BLaER1 (cell line): ENCODE data around the gene GNS.

ENCODE experiments used
- H3K27ac ChIP-seq: shearing (Covaris generic); formaldehyde crosslinking; 2 replicates; pipeline ENCODE4 v1.8.1; 2022
- H3K27me3 ChIP-seq: shearing (Covaris generic); formaldehyde crosslinking; 2 replicates; pipeline ENCODE4 v1.8.1; 2022
- H3K36me3 ChIP-seq: shearing (Covaris generic); formaldehyde crosslinking; 2 replicates; pipeline ENCODE4 v1.8.1; 2022
- H3K4me1 ChIP-seq: shearing (Covaris generic); formaldehyde crosslinking; 2 replicates; pipeline ENCODE4 v1.8.1; 2022
- H3K4me2 ChIP-seq: shearing (Covaris generic); formaldehyde crosslinking; 2 replicates; pipeline ENCODE4 v1.8.1; 2022
- H3K4me3 ChIP-seq: shearing (Covaris generic); formaldehyde crosslinking; 2 replicates; pipeline ENCODE4 v1.8.1; 2022
- H3K9ac ChIP-seq: shearing (Covaris generic); formaldehyde crosslinking; 2 replicates; pipeline ENCODE4 v1.8.1; 2022
- H3K9me3 ChIP-seq: shearing (Covaris generic); formaldehyde crosslinking; 2 replicates; pipeline ENCODE4 v1.8.1; 2022
- H4K20me1 ChIP-seq: shearing (Covaris generic); formaldehyde crosslinking; 2 replicates; pipeline ENCODE4 v1.8.1; 2022
- Cebpa-rat ChIP-seq: shearing (Covaris generic); IDR thresholded peaks from 2 replicates; pipeline ENCODE4 v1.8.1; 2022

Gene GNS

GRCh38 chr12:64742416-64742815 is 16.8 kb downstream of the GNS start:
- Histone ChIP-seq H4K20me1 (no peaks in the 10 kb centered on the region), H3K36me3 (peaks cover 90% of the 10 kb centered on the region), H3K4me1 (no peaks in the 10 kb centered on the region), H3K27me3 (no peaks in the 10 kb centered on the region), H3K27ac (no peak overlapping the region), H3K4me3 (no peak overlapping the region), H3K9me3 (no peaks in the 10 kb centered on the region), H3K9ac (no peak overlapping the region), H3K4me2 (no peak overlapping the region)
- no peak for TF ChIP-seq Cebpa-rat

- Histone ChIP-seq H3K4me3 (no peak overlapping the region), H3K9ac (no peak overlapping the region), H3K9me3 (no peaks in the 10 kb centered on the region), H3K27me3 (no peaks in the 10 kb centered on the region), H3K4me2 (no peak overlapping the region), H3K36me3 (peaks cover 90% of the 10 kb centered on the region), H3K27ac (no peak overlapping the region), H4K20me1 (no peaks in the 10 kb centered on the region), H3K4me1 (no peaks in the 10 kb centered on the region)
- TF ChIP-seq Cebpa-rat = no peak
Observed at GRCh38 chr12:64740646-64741045, 18.6 kb downstream of the GNS start.

GRCh38 chr12:64739778-64740177 is 19.4 kb downstream of the GNS start:
- no peak for TF ChIP-seq Cebpa-rat
- Histone ChIP-seq H3K36me3 (peaks cover 90% of the 10 kb centered on the region), H3K27ac (no peak overlapping the region)

GRCh38 chr12:64737539-64737938 is 21.7 kb downstream of the GNS start:
- H3K4me2 ChIP-seq = no peak overlapping the region
- no peak overlapping the region for H3K4me3 ChIP-seq
- no peaks in the 10 kb centered on the region for H4K20me1 ChIP-seq
- peaks cover 10% of the 10 kb centered on the region; the same call in 1 of the 2 replicates for H3K4me1 ChIP-seq
- no peak overlapping the region for H3K9ac ChIP-seq
- H3K9me3 ChIP-seq = no peaks in the 10 kb centered on the region
- H3K27me3 ChIP-seq = no peaks in the 10 kb centered on the region
- no peak overlapping the region for H3K27ac ChIP-seq
- TF ChIP-seq Cebpa-rat = no peak
- H3K36me3 ChIP-seq = peaks cover 87% of the 10 kb centered on the region

More at GRCh38 chr12:64739778-64740177, 19.4 kb downstream of the GNS start:
- Histone ChIP-seq H3K9me3 (no peaks in the 10 kb centered on the region), H3K4me1 (no peaks in the 10 kb centered on the region), H3K4me2 (no peak overlapping the region), H3K4me3 (no peak overlapping the region), H3K27me3 (no peaks in the 10 kb centered on the region), H3K9ac (no peak overlapping the region), H4K20me1 (no peaks in the 10 kb centered on the region)

- no peak overlapping the region for H3K9ac ChIP-seq
- no peak for TF ChIP-seq Cebpa-rat
- H3K4me1 ChIP-seq = peaks cover 10% of the 10 kb centered on the region; the same call in 1 of the 2 replicates
- H3K9me3 ChIP-seq = no peaks in the 10 kb centered on the region
- peaks cover 82% of the 10 kb centered on the region for H3K36me3 ChIP-seq
- no peak overlapping the region for H3K4me3 ChIP-seq
- no peak overlapping the region for H3K27ac ChIP-seq
- no peak overlapping the region for H3K4me2 ChIP-seq
- no peaks in the 10 kb centered on the region for H3K27me3 ChIP-seq
- H4K20me1 ChIP-seq = no peaks in the 10 kb centered on the region
Observed at GRCh38 chr12:64736771-64737170, 22.4 kb downstream of the GNS start.

- H3K36me3 ChIP-seq = peaks cover 77% of the 10 kb centered on the region
Observed at GRCh38 chr12:64735442-64735841, 23.8 kb downstream of the GNS start.

GRCh38 chr12:64733857-64734256 is 25.3 kb downstream of the GNS start:
- Histone ChIP-seq H3K4me1 (peaks cover 20% of the 10 kb centered on the region), H3K4me3 (no peak overlapping the region), H3K9me3 (no peaks in the 10 kb centered on the region), H3K9ac (no peak overlapping the region), H3K4me2 (peak overlapping the region; percentile 34; the same call in 1 of the 2 replicates), H4K20me1 (no peaks in the 10 kb centered on the region), H3K27ac (no peak overlapping the region), H3K36me3 (peaks cover 65% of the 10 kb centered on the region), H3K27me3 (no peaks in the 10 kb centered on the region)
- TF ChIP-seq Cebpa-rat = no peak

More at GRCh38 chr12:64735442-64735841, 23.8 kb downstream of the GNS start:
- Histone ChIP-seq H3K4me3 (no peak overlapping the region), H3K27ac (no peak overlapping the region), H3K27me3 (no peaks in the 10 kb centered on the region), H3K4me2 (no peak overlapping the region), H3K4me1 (peaks cover 13% of the 10 kb centered on the region), H3K9me3 (no peaks in the 10 kb centered on the region), H3K9ac (no peak overlapping the region), H4K20me1 (no peaks in the 10 kb centered on the region)
- TF ChIP-seq Cebpa-rat = no peak

- Histone ChIP-seq H3K9ac (no peak overlapping the region), H3K27me3 (no peaks in the 10 kb centered on the region), H3K36me3 (peaks cover 62% of the 10 kb centered on the region), H3K9me3 (no peaks in the 10 kb centered on the region), H3K27ac (no peak overlapping the region), H4K20me1 (no peaks in the 10 kb centered on the region), H3K4me2 (no peak overlapping the region), H3K4me3 (no peak overlapping the region), H3K4me1 (peaks cover 20% of the 10 kb centered on the region)
- no peak for TF ChIP-seq Cebpa-rat
Observed at GRCh38 chr12:64731683-64732082, 27.5 kb downstream of the GNS start.

- H3K27ac ChIP-seq = no peak overlapping the region
- H3K4me3 ChIP-seq = no peak overlapping the region
- H4K20me1 ChIP-seq = no peaks in the 10 kb centered on the region
- H3K4me1 ChIP-seq = peaks cover 20% of the 10 kb centered on the region
- H3K4me2 ChIP-seq = peak overlapping the region; percentile 9; the same call in 1 of the 2 replicates
- no peaks in the 10 kb centered on the region for H3K9me3 ChIP-seq
- H3K9ac ChIP-seq = no peak overlapping the region
- TF ChIP-seq Cebpa-rat = no peak
- peaks cover 56% of the 10 kb centered on the region for H3K36me3 ChIP-seq
- H3K27me3 ChIP-seq = no peaks in the 10 kb centered on the region
Observed at GRCh38 chr12:64730588-64730969, 28.6 kb downstream of the GNS start.

GRCh38 chr12:64729909-64730587 is 29.2 kb downstream of the GNS start:
- no peak overlapping the region for H3K4me3 ChIP-seq
- no peak for TF ChIP-seq Cebpa-rat
- peaks cover 55% of the 10 kb centered on the region for H3K36me3 ChIP-seq
- no peaks in the 10 kb centered on the region for H4K20me1 ChIP-seq
- H3K27ac ChIP-seq = no peak overlapping the region
- H3K9ac ChIP-seq = no peak overlapping the region
- H3K27me3 ChIP-seq = no peaks in the 10 kb centered on the region
- H3K4me2 ChIP-seq = peak overlapping the region; percentile 9; the same call in 1 of the 2 replicates
- H3K4me1 ChIP-seq = peaks cover 20% of the 10 kb centered on the region
- H3K9me3 ChIP-seq = no peaks in the 10 kb centered on the region
